NCI-H2171 (cell line): Measurements from ENCODE around the gene PRR7.
"Not testable (repeated sequence)": the region's sequence is repeated elsewhere in the genome, so short reads cannot be mapped to it uniquely, and the experiment has no call there.

Experiments used
- DNase-seq: peaks from one replicate; lab custom pipeline; 2025; lab: John Stamatoyannopoulos, UW

The PRR7 gene

GRCh38 chr5:177446200-177447065 lies at the start of gene PRR7:
TSS of gene PRR7 (plus strand) at chr5:177446814. CDS start at chr5:177455068, 8,254 bp downstream.
- peak; percentile 43 for DNase-seq

- no peak for DNase-seq
Observed at GRCh38 chr5:177397875-177398390, 48.7 kb upstream of the PRR7 start.

- no peak for DNase-seq
Observed at GRCh38 chr5:177399997-177400868, 46.4 kb upstream of the PRR7 start, which contains the start of gene PFN3. TSS of gene PFN3 (minus strand) at chr5:177400661. CDS start at chr5:177400576, 85 bp downstream.

- DNase-seq: peak; percentile 63
Observed at GRCh38 chr5:177402271-177403043, 44.2 kb upstream of the PRR7 start.

GRCh38 chr5:177403102-177403791 lies 43.4 kb upstream of the PRR7 start:
- DNase-seq: no peak

- peak; percentile 33 for DNase-seq
Observed at GRCh38 chr5:177403792-177404640, 42.6 kb upstream of the PRR7 start.

- no peak for DNase-seq
Observed at GRCh38 chr5:177404641-177405179, 41.9 kb upstream of the PRR7 start.

- DNase-seq: no peak
Observed at GRCh38 chr5:177405312-177405711, 41.3 kb upstream of the PRR7 start.

- DNase-seq: no peak
Observed at GRCh38 chr5:177405805-177406204, 40.8 kb upstream of the PRR7 start.

- no peak for DNase-seq
Observed at GRCh38 chr5:177409043-177409801, 37.4 kb upstream of the PRR7 start, which contains the start of gene F12. TSS of gene F12 (minus strand) at chr5:177409564. CDS start at chr5:177409527, 37 bp downstream.

- no peak for DNase-seq
Observed at GRCh38 chr5:177410575-177410974, 36.0 kb upstream of the PRR7 start.

- no peak for DNase-seq
Observed at GRCh38 chr5:177412603-177413233, 33.9 kb upstream of the PRR7 start.

GRCh38 chr5:177414481-177414880 lies 32.1 kb upstream of the PRR7 start:
- no peak for DNase-seq

- not testable (repeated sequence) for DNase-seq
Observed at GRCh38 chr5:177417081-177417480, 29.5 kb upstream of the PRR7 start.

GRCh38 chr5:177419046-177419445 lies 27.6 kb upstream of the PRR7 start:
- DNase-seq: no peak

GRCh38 chr5:177420472-177420871 lies 26.1 kb upstream of the PRR7 start:
- not testable (repeated sequence) for DNase-seq

GRCh38 chr5:177421062-177421798 lies 25.4 kb upstream of the PRR7 start:
- no peak for DNase-seq

- DNase-seq: no peak
Observed at GRCh38 chr5:177423671-177424070, 22.9 kb upstream of the PRR7 start.
